Stomach smooth muscle (tissue), 2 donors: ENCODE results near the gene RDH8.

Source experiments
- H3K27ac ChIP-seq: one replicate; pipeline ENCODE4 v1.7.0; 2013; ENCODE audit warnings: mild to moderate bottlenecking, low read length, inconsistent platforms
- H3K27me3 ChIP-seq, 2 donors: one replicate each; pipeline ENCODE4 v1.7.0; 2013; ENCODE audit warnings: low read length in 2 of 2; ENCODE audit not compliant: insufficient read depth in 2 of 2, control insufficient read depth in 1 of 2
- H3K36me3 ChIP-seq, 2 donors: one replicate each; pipeline ENCODE4 v1.7.0; 2013; ENCODE audit warnings: low read length in 2 of 2; ENCODE audit not compliant: control insufficient read depth in 2 of 2, insufficient read depth in 2 of 2
- H3K4me1 ChIP-seq: one replicate; pipeline ENCODE4 v1.7.0; 2013; ENCODE audit warnings: low read length; ENCODE audit not compliant: control insufficient read depth, insufficient read depth
- H3K4me3 ChIP-seq, 2 donors: one replicate each; pipeline ENCODE4 v1.7.0; 2013; ENCODE audit warnings: low read length in 2 of 2
- H3K9ac ChIP-seq, 2 donors: one replicate each; pipeline ENCODE4 v1.7.0; 2013; ENCODE audit warnings: low read length in 2 of 2, mild to moderate bottlenecking in 1 of 2
- H3K9me3 ChIP-seq, 2 donors: one replicate each; pipeline ENCODE4 v1.7.0; 2013; ENCODE audit warnings: low read length in 2 of 2; ENCODE audit not compliant: control insufficient read depth in 2 of 2
- donor health status: healthy.
- donor health status: Pancreatic carcinoma.

The RDH8 gene

DNA sequence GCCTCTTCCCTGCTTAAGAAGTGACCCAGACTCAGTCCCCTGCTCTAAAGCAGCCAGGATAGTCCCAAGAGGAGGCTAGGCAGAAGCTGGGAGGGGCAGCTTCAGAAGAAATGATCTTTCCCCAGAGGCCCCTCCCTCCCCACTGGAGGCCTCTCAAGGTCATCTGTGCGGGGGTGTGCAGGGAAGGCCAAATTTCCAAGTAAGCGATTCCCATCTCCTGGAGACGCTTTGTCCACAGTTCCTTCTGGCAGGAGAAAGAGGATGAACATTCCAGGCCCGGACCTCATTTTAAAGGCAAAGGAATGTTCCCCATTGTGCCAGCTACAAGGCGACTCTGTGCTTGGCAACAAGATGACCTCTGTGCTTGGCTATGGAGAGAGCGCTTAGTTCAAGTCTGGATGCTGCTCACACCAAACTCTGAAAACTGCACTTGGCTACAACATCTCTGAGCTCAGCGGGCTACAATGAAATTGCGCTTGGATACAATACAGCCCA is 26.4 kb upstream of the RDH8 start:
- H3K9me3 ChIP-seq = no peaks in the 10 kb centered on the region
- peaks cover 2% of the 10 kb centered on the region for H3K4me1 ChIP-seq
- H3K9ac ChIP-seq = no peak overlapping the region
- H3K27ac ChIP-seq = no peak overlapping the region
- H3K36me3 ChIP-seq = no peaks in the 10 kb centered on the region
- peaks cover 0 to 10% of the 10 kb centered on the region in 2 donors for H3K27me3 ChIP-seq
- no peak overlapping the region for H3K4me3 ChIP-seq

DNA sequence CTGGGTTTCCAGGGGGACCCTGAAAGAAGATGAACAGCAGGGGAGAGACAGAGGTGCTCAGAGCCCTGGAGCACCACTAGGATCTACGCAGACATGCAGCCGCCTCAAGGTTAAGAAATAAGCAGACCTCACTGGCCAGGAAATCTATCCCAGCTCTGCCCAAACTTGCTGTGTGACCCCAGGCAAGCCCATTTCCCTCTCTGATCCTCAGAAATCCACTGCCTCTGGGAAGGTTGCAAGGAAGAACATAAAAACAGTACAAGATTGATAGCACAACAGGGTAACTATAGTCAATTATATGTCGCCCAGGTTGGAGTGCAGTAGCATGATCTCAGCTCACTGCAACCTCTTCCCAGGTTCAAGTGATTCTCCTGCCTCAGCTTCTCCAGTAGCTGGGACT is 23.8 kb upstream of the RDH8 start:
- Histone ChIP-seq H3K27ac (no peak overlapping the region), H3K4me1 (peaks cover 2% of the 10 kb centered on the region), H3K27me3 (peaks cover 0 to 10% of the 10 kb centered on the region in 2 donors), H3K9me3 (no peaks in the 10 kb centered on the region), H3K36me3 (no peaks in the 10 kb centered on the region), H3K9ac (no peak overlapping the region), H3K4me3 (no peak overlapping the region)

DNA sequence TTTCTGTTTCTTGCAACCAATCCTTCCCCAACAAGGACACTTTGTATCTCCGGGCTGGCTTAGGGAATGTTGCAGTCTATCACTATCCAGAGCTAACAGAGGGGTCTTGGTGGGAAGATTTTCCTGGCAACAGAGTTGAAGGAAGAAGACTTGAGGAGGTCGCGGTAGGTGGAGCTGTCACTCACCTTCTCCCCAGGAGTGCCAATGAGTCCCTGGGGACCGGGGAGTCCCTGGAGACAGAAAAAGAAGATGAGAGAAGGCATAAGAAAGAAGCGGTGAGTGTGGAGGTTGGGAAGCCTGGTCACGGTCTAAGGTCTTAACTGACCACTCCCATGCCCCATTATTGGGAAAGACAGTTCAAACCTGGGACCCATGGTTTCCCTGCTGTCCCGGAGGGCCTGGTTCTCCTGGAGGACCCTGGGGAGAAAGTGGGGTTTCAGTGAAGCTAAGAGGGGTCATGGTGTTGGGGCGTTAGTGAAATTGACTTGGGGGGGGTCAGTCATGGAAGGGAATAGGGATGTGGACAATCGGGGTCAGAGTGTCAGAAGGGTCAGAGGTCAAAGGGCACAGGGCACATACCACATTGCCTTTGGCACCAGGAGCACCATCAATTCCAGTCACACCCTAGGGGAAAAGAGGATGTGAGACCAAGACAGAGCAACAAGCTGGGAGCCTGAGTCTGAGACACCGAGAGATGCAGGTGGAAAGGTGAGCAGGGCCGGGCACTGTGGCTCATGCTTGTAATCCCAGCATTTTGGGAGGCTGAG is 21.7 kb upstream of the RDH8 start:
- H3K9ac ChIP-seq = no peak overlapping the region
- H3K9me3 ChIP-seq = no peaks in the 10 kb centered on the region
- H3K4me1 ChIP-seq = peaks cover 2% of the 10 kb centered on the region
- no peaks in the 10 kb centered on the region for H3K36me3 ChIP-seq
- H3K27me3 ChIP-seq = peaks cover 0 to 8% of the 10 kb centered on the region in 2 donors
- H3K27ac ChIP-seq = no peak overlapping the region
- no peak overlapping the region for H3K4me3 ChIP-seq

DNA sequence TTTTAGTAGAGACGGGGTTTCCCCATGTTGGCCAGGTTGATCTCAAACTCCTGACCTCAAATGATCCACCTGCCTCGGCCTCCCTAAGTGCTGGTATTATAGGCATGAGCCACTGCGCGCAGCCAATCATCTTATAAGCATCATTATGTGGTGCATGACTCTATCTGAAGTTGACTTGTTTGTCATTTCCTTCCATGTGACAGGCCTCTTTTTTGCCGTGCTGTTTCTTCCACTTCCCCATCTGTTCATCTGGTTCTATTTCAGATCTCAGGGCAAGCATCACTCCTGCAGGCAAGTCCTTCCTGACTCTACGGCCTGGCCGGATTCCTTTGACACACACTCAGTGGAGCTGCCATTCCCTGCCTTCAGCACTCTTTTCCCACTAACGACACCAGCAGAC is 18.2 kb upstream of the RDH8 start:
- H3K27me3 ChIP-seq = peaks cover 0 to 6% of the 10 kb centered on the region in 2 donors
- H3K9ac ChIP-seq = no peak overlapping the region
- H3K36me3 ChIP-seq = no peaks in the 10 kb centered on the region
- H3K4me3 ChIP-seq = no peak overlapping the region
- no peaks in the 10 kb centered on the region for H3K4me1 ChIP-seq
- H3K9me3 ChIP-seq = no peaks in the 10 kb centered on the region
- no peak overlapping the region for H3K27ac ChIP-seq

DNA sequence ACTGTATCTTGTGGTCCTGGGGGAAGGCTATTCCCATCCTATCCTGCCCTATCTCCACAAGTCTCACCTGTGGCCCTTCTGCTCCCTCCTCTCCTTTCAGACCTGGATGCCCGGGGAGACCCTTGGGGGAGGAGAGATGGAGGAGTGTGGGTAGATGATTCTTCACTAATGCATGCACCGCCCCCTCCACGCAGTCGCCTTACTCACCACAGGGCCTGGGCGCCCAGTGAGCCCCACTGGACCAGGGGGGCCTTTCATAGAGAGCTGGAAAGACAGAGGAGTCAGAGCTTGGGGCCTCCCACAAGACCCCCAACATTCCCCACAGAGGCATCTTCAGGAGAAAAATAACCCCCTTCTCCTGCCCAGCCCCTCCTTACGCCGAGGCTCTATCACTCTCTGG is 17.3 kb upstream of the RDH8 start:
- no peak overlapping the region for H3K27ac ChIP-seq
- no peaks in the 10 kb centered on the region for H3K9me3 ChIP-seq
- H3K4me1 ChIP-seq = no peaks in the 10 kb centered on the region
- H3K4me3 ChIP-seq = no peak overlapping the region
- H3K9ac ChIP-seq = no peak overlapping the region
- H3K36me3 ChIP-seq = no peaks in the 10 kb centered on the region
- peaks cover 0 to 6% of the 10 kb centered on the region in 2 donors for H3K27me3 ChIP-seq

DNA sequence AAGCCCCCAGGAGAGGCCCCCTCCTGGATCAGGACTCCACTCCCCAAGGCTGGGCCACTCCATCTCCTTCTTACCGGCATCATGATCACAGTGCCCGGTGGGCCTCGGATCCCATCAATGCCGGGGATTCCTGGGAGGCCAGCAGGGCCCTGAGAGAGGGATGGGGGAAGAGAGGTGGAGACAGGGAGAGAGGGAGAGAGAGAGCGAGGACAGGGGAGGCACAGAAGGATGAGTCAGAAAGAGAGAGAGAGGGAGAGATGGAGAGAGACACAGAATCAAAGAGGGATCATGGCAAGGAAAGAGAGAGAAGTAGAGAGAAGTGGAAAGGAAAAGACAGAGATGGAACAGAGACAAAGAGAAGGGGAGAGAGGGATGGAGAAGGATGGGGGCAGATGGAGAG is 16.7 kb upstream of the RDH8 start:
- no peaks in the 10 kb centered on the region for H3K4me1 ChIP-seq
- H3K27ac ChIP-seq = no peak overlapping the region
- H3K36me3 ChIP-seq = no peaks in the 10 kb centered on the region
- H3K9me3 ChIP-seq = no peaks in the 10 kb centered on the region
- H3K9ac ChIP-seq = no peak overlapping the region
- peaks cover 0 to 1% of the 10 kb centered on the region in 2 donors for H3K27me3 ChIP-seq
- H3K4me3 ChIP-seq = no peak overlapping the region

DNA sequence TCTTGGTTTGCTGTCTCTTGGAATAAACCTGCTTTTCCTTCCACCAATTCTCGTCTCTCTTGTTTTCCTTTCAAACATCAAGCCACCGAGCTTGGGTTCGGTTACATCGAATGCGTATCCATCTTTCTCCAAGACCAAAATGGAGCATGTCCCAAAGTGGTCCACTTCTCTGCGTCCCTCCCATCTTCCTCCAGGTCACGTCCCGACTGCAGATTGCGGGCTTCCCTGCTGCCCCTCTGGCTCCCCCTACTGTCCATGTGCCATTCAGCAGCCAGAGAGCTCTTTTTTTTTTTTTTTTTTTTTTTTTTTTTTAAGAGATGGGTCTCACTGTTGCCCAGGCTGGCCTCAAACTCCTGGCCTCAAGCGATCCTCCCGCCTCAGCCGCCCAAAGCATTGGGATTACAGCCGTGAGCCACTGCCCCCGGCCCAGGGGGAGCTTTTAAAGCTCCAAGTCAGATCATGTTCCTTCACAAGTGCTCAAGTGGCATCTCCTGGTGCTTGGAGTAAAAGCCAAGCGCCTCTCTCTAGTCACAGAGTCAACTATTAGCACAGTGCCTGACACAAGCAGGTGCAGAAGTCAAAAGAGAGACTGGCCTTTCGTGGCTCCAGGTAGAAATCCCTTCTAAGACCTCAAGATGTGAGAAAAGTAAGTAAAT is 13.0 kb upstream of the RDH8 start:
- Histone ChIP-seq H3K4me1 (peaks cover 5% of the 10 kb centered on the region), H3K4me3 (no peak overlapping the region), H3K9ac (no peak overlapping the region), H3K27ac (no peak overlapping the region), H3K27me3 (peaks cover 0 to 12% of the 10 kb centered on the region in 2 donors), H3K36me3 (peaks cover 0 to 2% of the 10 kb centered on the region in 2 donors), H3K9me3 (no peaks in the 10 kb centered on the region)

DNA sequence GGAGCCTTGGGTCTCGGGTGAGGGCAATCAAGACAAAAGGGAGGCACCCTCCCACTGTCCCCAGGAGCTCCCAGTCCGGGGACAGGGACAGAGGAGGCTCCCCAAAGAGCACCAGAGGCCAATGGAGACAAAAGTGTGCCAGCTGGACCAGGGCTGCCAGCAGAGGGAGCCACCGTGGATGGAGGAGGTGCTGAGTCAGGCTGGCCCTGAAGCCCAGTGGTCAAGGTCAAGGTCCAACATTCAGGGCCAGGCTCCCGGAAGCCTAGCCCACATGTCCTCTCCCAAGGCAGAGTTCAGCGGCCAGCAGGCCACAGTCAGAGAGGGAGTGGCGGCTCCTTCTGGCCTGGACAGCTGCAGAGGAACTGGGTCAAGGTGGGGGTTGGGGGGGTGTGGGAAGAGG is 11.4 kb upstream of the RDH8 start:
- H3K36me3 ChIP-seq = peaks cover 0 to 2% of the 10 kb centered on the region in 2 donors
- H3K4me3 ChIP-seq = no peak overlapping the region
- no peak overlapping the region for H3K27ac ChIP-seq
- H3K9ac ChIP-seq = no peak overlapping the region
- H3K4me1 ChIP-seq = peaks cover 10% of the 10 kb centered on the region
- peaks cover 0 to 14% of the 10 kb centered on the region in 2 donors for H3K27me3 ChIP-seq
- H3K9me3 ChIP-seq = no peaks in the 10 kb centered on the region

DNA sequence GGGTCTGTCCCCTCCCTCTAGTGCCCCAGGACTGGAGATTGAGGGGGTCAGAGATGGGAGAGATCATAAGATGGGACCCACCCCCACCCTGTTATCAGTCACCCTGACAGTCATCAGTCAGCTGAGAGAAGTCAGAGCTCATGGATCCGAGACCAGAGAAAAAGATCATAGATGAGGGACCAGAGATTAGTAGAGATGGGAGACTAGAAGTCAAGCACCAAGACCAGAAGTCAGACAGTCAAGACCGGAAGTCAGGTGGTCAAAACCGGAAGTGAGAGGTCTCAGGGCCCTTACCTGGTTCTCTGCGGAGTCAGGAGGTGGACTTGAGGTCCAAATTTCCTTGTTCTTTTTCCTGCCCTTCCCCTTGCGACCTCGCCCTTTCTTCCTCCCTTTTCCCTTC is 10.0 kb upstream of the RDH8 start:
- H3K9ac ChIP-seq = no peak overlapping the region
- H3K27me3 ChIP-seq = peaks cover 6 to 19% of the 10 kb centered on the region in 2 donors
- no peak overlapping the region for H3K27ac ChIP-seq
- H3K4me3 ChIP-seq = no peak overlapping the region
- peaks cover 10% of the 10 kb centered on the region for H3K4me1 ChIP-seq
- H3K9me3 ChIP-seq = no peaks in the 10 kb centered on the region
- peaks cover 0 to 2% of the 10 kb centered on the region in 2 donors for H3K36me3 ChIP-seq

DNA sequence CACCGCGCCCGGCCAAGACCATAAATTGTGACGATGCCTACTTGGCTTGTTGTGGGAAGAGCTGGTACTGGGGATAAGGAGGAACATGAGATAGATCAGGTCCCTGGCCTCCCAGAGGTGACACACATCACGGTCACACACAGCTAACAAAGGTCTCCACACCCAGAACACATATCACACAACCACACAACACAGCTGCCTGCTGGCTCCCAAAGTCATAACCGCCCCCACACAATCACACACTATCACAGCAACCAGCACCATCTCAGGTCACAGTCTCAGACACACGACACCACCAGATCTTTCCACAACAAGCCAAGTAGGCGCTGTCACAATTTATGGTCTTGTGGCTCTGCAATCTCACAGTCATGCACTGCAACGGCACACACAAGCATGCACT is 8.7 kb upstream of the RDH8 start:
- no peak overlapping the region for H3K9ac ChIP-seq
- H3K9me3 ChIP-seq = no peaks in the 10 kb centered on the region
- no peak overlapping the region for H3K27ac ChIP-seq
- peaks cover 14% of the 10 kb centered on the region for H3K4me1 ChIP-seq
- peaks cover 0 to 2% of the 10 kb centered on the region in 2 donors for H3K36me3 ChIP-seq
- no peak overlapping the region for H3K4me3 ChIP-seq
- peaks cover 11 to 27% of the 10 kb centered on the region in 2 donors for H3K27me3 ChIP-seq
